Upper lobe of right lung (tissue), 1 donor: ENCODE measurements around the gene CDC42BPA. TPM values are rescaled to one million over a fixed set of nuclear protein-coding genes. Genes with fewer than 3 reads are reported as not detected.
"Not testable (repeated sequence)": the region's sequence is repeated elsewhere in the genome, so short reads cannot be mapped to it uniquely, and the experiment has no call there.

Experiments
- ATAC-seq: fragments of 200-7000 bp; cut with Tn5 transposase; one replicate; pipeline ENCODE4 v1.9.1; 2020; ENCODE audit warnings: mild to moderate bottlenecking, moderate library complexity
- DNase-seq: peaks from one replicate; pipeline ENCODE4 v3.0.0-alpha.2; 2020
- H3K27ac ChIP-seq: fragments of 200-600 bp; one replicate; pipeline ENCODE4 v1.8.0; 2022
- H3K27me3 ChIP-seq: fragments of 200-600 bp; one replicate; pipeline ENCODE4 v1.8.0; 2022; ENCODE audit warnings: mild to moderate bottlenecking
- H3K36me3 ChIP-seq: fragments of 200-600 bp; one replicate; pipeline ENCODE4 v1.8.0; 2022
- H3K4me1 ChIP-seq: fragments of 200-600 bp; one replicate; pipeline ENCODE4 v1.8.0; 2022
- H3K4me3 ChIP-seq: fragments of 200-600 bp; one replicate; pipeline ENCODE4 v1.8.0; 2022; ENCODE audit warnings: mild to moderate bottlenecking
- H3K9me3 ChIP-seq: fragments of 200-600 bp; one replicate; pipeline ENCODE4 v1.8.0; 2022
- intact Hi-C: fragments of 100-400 bp; cut with DNase I; formaldehyde crosslinking; loops from one replicate; pipeline ENCODE4 v1.11.0; 2022
- total RNA-seq: library from RNA; stranded (reverse); fragmentation: NEBNext Ultra II Directional; extraction: Animal tissue kit (Norgen Biotek cat#: 25700); gene quantifications from one replicate; pipeline ENCODE4 v1.2.1, GENCODE V29; 2021
- TF ChIP-seq, protein P1 (sequence below): fragments of 200-600 bp; IDR thresholded peaks from one replicate; pipeline ENCODE4 v1.8.0; 2022; ENCODE audit warnings: antibody characterized with exemption
- donor health status: DM: no; HTN: yes; CAD: no; lungs with severe emphysema.

The CDC42BPA gene
- total RNA-seq, 1 donor from 2014 or later, result 41.8 TPM

DNA sequence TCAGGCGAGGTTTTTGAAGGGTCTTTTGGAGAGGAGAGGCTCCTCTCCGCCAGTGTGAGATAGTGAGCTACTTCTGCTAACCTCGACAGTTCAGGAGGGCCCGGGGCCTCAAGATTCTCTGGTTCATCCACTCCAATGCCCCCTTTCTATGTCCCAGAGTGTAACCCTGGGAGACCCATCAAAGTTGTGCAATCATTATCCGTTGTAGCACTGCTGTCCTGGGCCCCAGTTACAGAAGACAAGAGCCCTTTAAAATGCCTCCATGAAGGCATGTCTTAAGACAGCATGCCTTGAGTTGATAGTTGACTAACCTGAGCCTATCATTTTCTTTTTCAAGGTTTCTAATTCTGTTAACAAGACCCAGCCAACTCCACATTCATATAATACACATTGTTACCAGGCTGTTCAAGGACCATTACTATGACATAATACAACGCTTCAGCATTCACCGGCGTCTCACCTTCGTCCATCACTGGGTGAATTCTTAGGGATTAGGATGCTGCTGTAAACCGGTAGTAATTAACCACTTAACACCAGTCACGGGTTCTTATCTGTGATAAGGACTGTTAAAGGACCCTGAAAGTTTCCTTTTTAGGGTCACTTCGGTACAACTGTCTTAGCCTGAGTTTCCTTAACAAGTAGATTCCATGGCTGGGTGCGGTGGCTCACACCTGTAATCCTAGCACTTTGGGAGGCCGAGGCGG lies 37.4 kb upstream of the CDC42BPA start:
- H3K27me3 ChIP-seq, result no peaks in the 10 kb centered on the region
- no peak overlapping the region for H3K4me3 ChIP-seq
- no peak overlapping the region for H3K27ac ChIP-seq
- no peaks in the 10 kb centered on the region for H3K9me3 ChIP-seq
- no peak for ATAC-seq
- no peak for DNase-seq
- intact Hi-C loops, result no loop called here
- H3K36me3 ChIP-seq, result no peaks in the 10 kb centered on the region
- peaks cover 28% of the 10 kb centered on the region for H3K4me1 ChIP-seq
- TF ChIP-seq, protein P1, sequence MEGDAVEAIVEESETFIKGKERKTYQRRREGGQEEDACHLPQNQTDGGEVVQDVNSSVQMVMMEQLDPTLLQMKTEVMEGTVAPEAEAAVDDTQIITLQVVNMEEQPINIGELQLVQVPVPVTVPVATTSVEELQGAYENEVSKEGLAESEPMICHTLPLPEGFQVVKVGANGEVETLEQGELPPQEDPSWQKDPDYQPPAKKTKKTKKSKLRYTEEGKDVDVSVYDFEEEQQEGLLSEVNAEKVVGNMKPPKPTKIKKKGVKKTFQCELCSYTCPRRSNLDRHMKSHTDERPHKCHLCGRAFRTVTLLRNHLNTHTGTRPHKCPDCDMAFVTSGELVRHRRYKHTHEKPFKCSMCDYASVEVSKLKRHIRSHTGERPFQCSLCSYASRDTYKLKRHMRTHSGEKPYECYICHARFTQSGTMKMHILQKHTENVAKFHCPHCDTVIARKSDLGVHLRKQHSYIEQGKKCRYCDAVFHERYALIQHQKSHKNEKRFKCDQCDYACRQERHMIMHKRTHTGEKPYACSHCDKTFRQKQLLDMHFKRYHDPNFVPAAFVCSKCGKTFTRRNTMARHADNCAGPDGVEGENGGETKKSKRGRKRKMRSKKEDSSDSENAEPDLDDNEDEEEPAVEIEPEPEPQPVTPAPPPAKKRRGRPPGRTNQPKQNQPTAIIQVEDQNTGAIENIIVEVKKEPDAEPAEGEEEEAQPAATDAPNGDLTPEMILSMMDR, result no peak

DNA sequence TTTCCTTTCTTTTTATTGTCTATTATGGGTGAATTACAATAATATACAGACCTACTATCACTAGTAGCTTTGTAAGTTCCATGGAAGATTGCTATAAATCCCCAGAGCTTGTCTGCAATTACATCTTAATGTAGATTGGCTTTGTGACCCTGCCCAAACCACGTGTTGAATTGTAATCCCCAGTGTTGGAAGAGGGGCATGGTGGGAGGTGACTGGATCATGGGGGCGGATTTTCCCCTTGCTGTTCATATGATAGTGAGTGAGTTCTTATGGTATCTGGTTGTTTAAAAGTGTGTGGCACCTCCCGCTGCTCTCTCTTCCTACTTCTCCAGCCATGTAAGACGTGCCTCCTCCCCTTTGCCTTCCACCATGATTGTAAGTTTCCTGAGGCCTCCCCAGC lies 34.9 kb upstream of the CDC42BPA start:
- intact Hi-C loops, result no loop called here
- peaks cover 28% of the 10 kb centered on the region for H3K4me1 ChIP-seq
- TF ChIP-seq, protein P1, result no peak
- no peak overlapping the region for H3K27ac ChIP-seq
- H3K9me3 ChIP-seq, result no peaks in the 10 kb centered on the region
- no peaks in the 10 kb centered on the region for H3K36me3 ChIP-seq
- no peak overlapping the region for H3K4me3 ChIP-seq
- no peaks in the 10 kb centered on the region for H3K27me3 ChIP-seq
- DNase-seq (no peak), ATAC-seq (no peak)

DNA sequence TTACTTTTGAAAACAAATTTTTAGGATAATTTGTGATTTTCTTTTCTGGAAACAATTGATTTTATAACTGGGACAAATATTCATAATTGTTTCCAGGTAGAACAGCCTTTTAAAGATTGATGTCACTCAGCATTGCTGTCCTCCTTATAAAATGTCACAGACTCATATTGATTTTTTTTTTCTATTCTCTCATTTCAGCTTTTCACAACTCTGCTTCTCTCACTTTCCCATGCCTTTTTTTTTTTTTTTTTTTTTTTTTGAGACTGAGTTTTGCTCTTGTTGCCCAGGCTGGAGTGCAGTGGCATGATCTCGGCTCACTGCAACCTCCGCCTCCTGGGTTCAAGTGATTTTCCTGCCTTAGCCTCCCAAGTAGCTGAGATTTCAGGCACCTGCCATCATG lies 33.9 kb upstream of the CDC42BPA start:
- H3K9me3 ChIP-seq, H3K4me3 ChIP-seq, H3K27ac ChIP-seq, DNase-seq, ATAC-seq, H3K36me3 ChIP-seq, H3K27me3 ChIP-seq, intact Hi-C loops: not testable (repeated sequence)
- H3K4me1 ChIP-seq, result peaks cover 22% of the 10 kb centered on the region

DNA sequence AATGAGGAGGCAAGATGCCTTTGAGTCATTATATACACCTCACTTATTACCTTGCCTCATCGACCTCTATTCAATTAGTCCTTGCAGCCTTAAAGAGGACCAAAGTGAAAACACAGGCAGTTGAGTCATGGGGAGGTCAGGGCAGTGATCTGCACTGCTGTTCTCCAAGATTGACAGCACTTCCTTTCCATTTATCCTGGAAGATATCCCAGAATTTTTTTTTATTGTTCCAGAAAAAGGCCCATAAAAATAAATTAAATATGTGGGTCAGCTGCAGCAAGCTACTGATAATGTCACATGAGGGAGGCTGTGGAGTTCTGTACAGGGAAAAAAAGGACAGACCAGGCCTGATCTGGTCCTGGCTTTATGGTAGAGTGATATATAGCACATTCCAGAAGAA lies 33.2 kb upstream of the CDC42BPA start:
- H3K9me3 ChIP-seq, result no peaks in the 10 kb centered on the region
- TF ChIP-seq, protein P1, result no peak
- ATAC-seq, result no peak
- peaks cover 15% of the 10 kb centered on the region for H3K4me1 ChIP-seq
- intact Hi-C loops, result no loop called here
- H3K36me3 ChIP-seq, result no peaks in the 10 kb centered on the region
- no peak for DNase-seq
- H3K27ac ChIP-seq, result no peak overlapping the region
- no peaks in the 10 kb centered on the region for H3K27me3 ChIP-seq
- H3K4me3 ChIP-seq, result no peak overlapping the region

DNA sequence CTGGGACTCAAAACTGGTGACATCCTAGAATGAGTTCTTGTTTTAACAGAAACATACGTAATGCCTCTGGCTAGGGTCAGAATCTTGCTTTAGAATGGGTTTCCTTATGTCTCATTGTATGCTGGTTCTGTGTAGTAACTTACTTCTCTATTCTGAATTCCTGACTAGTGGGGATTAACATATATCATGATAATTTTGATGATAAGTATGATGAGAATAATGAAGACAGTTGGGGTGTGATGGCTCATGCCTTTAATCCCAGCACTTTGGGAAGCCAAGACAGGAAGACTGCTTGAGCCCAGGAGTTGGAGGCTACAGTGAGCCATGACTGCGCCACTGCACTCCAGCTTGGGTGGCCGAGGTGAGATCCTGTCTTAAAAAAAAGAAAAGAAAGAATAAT lies 31.7 kb upstream of the CDC42BPA start:
- H3K4me3 ChIP-seq, result no peak overlapping the region
- H3K36me3 ChIP-seq, result no peaks in the 10 kb centered on the region
- no peaks in the 10 kb centered on the region for H3K9me3 ChIP-seq
- no peak overlapping the region for H3K27ac ChIP-seq
- DNase-seq (no peak), ATAC-seq (no peak)
- intact Hi-C loops, result no loop called here
- TF ChIP-seq, protein P1, result no peak
- peaks cover 13% of the 10 kb centered on the region for H3K4me1 ChIP-seq
- no peaks in the 10 kb centered on the region for H3K27me3 ChIP-seq

DNA sequence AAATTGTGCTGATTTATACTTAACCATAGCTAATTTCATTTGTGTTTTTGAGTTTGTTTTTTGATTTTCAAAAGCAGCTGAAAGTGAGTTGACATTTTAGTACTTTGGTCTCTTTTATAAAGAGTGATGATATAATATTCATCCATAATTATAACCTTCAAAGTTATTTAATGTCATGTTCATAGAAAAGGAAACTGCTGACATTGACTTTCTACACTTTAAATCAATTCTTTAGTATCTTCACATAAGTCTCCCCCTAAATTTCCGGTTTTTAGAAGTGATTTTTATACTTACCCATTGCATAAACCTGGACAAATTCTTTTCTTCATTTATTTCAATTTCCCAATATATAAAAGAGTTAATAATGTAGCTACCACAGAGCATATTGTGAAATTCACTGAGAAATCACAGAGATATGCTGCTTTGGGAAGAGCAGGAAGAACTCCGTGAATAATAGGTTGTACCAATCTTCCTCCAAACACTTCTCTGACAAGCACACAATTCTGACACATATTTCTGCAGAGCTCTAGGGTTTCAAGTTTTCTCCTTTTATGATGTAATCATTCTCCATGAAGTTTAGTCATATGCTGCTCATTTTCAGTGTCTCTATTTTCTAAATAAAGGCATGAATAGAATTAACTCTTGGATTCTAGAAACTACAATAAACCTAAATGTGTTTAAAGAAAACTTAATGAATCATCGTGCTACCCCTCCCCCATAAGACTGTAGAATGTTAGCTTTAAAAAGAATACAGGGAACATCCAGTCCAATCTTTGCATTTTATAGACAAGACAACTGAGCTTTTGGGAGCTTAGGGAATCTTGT lies 25.6 kb upstream of the CDC42BPA start:
- H3K4me3 ChIP-seq, result no peak overlapping the region
- ATAC-seq, result peak; percentile 49
- H3K9me3 ChIP-seq, result no peaks in the 10 kb centered on the region
- no peak overlapping the region for H3K27ac ChIP-seq
- TF ChIP-seq, protein P1, result no peak
- no peak for DNase-seq
- intact Hi-C loops, result no loop called here
- H3K27me3 ChIP-seq, result no peaks in the 10 kb centered on the region
- H3K36me3 ChIP-seq, result no peaks in the 10 kb centered on the region
- H3K4me1 ChIP-seq, result peaks cover 7% of the 10 kb centered on the region
